Endothelial cell of umbilical vein (primary cell): ENCODE measurements around the gene ZNF768. TPM values are rescaled to one million over a fixed set of nuclear protein-coding genes. Genes with fewer than 3 reads are reported as not detected.

Experiments used
- BruUV-seq: library from RNA; stranded (reverse); fragments of 400-500 nt; replicated peaks from 2 replicates; lab custom pipeline; 2021; lab: Mats Ljungman, UMichigan
- CTCF ChIA-PET: fragments of 300-600, 350-600 bp; sonication (Branson Sonifier 250); formaldehyde crosslinking; loops from one replicate; lab custom pipeline; 2021; ENCODE audit warnings: antibody characterized with exemption, inconsistent platforms; lab: Charles Lee
- POLR2A ChIA-PET: fragments of 300-600, 350-600 bp; sonication (Branson Sonifier 250); formaldehyde crosslinking; loops from one replicate; lab custom pipeline; 2021; ENCODE audit warnings: antibody characterized with exemption, inconsistent platforms; lab: Charles Lee
- DNase-seq: peaks from one replicate; pipeline ENCODE4 v3.0.0-alpha.2; 2011; ENCODE audit warnings: low read depth, low spot score
- FAIRE-seq: peaks from 2 replicates; lab custom pipeline; 2011; peaks lifted over from hg19 to GRCh38; lab: Jason Lieb, UNC
- H2AFZ ChIP-seq: 2 replicates; pipeline ENCODE4 v1.6.0; 2012; ENCODE audit warnings: low read depth, low read length, control low read depth, inconsistent platforms
- H3K27ac ChIP-seq: 2 replicates; pipeline ENCODE4 v1.5.1; 2011; ENCODE audit warnings: low read depth, mild to moderate bottlenecking, control low read depth, low read length, moderate library complexity; ENCODE audit not compliant: insufficient read depth
- H3K27me3 ChIP-seq, 2 experiments: 2 replicates each; pipeline versions ENCODE4 v1.6.0 to v1.6.1; 2011; ENCODE audit warnings: low read length in 2 of 2, mixed read lengths in 1 of 2; ENCODE audit not compliant: control insufficient read depth in 2 of 2, insufficient read depth in 2 of 2
- H3K36me3 ChIP-seq, 2 experiments: 2 replicates in 1 of 2; 3 replicates in 1 of 2; pipeline ENCODE4 v1.5.1; 2011; ENCODE audit warnings: low read length in 2 of 2, mild to moderate bottlenecking in 1 of 2, moderate library complexity in 1 of 2; ENCODE audit not compliant: control insufficient read depth in 2 of 2, insufficient read depth in 2 of 2; ENCODE audit errors: extremely low read depth in 1 of 2
- H3K4me1 ChIP-seq: 3 replicates; pipeline ENCODE4 v1.5.1; 2011; ENCODE audit warnings: mild to moderate bottlenecking, low read length; ENCODE audit not compliant: control insufficient read depth, insufficient read depth; ENCODE audit errors: extremely low read depth
- H3K4me2 ChIP-seq: 2 replicates; pipeline ENCODE4 v1.6.1; 2011; ENCODE audit warnings: low read length, control low read depth, mixed read lengths; ENCODE audit not compliant: insufficient read depth
- H3K4me3 ChIP-seq, 3 experiments: fragments of 200-600 bp in 1 of 3; sonication (generic), shearing (Covaris generic) in 1 of 3; replicated peaks in 1 of 3; 2 replicates each; pipeline ENCODE4 v1.5.1; 2011 to 2016; ENCODE audit warnings: control low read depth in 3 of 3, low read length in 3 of 3, mild to moderate bottlenecking in 2 of 3, inconsistent platforms in 1 of 3, low read depth in 1 of 3, moderate library complexity in 1 of 3; ENCODE audit not compliant: insufficient read depth in 1 of 3
- H3K79me2 ChIP-seq: 2 replicates; pipeline ENCODE4 v1.6.0; 2012; ENCODE audit warnings: low read length, inconsistent platforms; ENCODE audit not compliant: control insufficient read depth, insufficient read depth
- H3K9ac ChIP-seq: replicated peaks from 2 replicates; pipeline ENCODE3; 2011; ENCODE audit warnings: low read length, control low read depth; ENCODE audit not compliant: insufficient read depth; ENCODE audit errors: extremely low read depth
- H3K9me1 ChIP-seq: replicated peaks from 3 replicates; pipeline ENCODE4 v1.6.0; 2011; ENCODE audit warnings: mild to moderate bottlenecking, low read length; ENCODE audit not compliant: control insufficient read depth, insufficient read depth; ENCODE audit errors: extremely low read depth
- H3K9me3 ChIP-seq: replicated peaks from 2 replicates; pipeline ENCODE4 v1.5.1; 2012; ENCODE audit warnings: low read length, inconsistent platforms; ENCODE audit not compliant: control insufficient read depth, insufficient read depth
- H4K20me1 ChIP-seq: replicated peaks from 2 replicates; pipeline ENCODE3; 2011; ENCODE audit warnings: mild to moderate bottlenecking, low read length; ENCODE audit not compliant: control insufficient read depth, insufficient read depth; ENCODE audit errors: extremely low read depth
- EZH2 ChIP-seq: IDR thresholded peaks from 2 replicates; pipeline ENCODE4 v1.6.1; 2012; ENCODE audit warnings: borderline replicate concordance, low read depth, mild to moderate bottlenecking, moderate library complexity, low read length, inconsistent platforms; ENCODE audit not compliant: severe bottlenecking
- FOS ChIP-seq: IDR thresholded peaks from 2 replicates; pipeline ENCODE4 v1.6.1; 2011; ENCODE audit warnings: mild to moderate bottlenecking, low read length, moderate library complexity, borderline replicate concordance; ENCODE audit not compliant: insufficient read depth
- GATA2 ChIP-seq: IDR thresholded peaks from 2 replicates; pipeline ENCODE4 v1.7.0; 2011; ENCODE audit warnings: low read depth, mild to moderate bottlenecking, moderate library complexity, mixed read lengths, low read length; ENCODE audit not compliant: insufficient read length, insufficient read depth
- JUN ChIP-seq: IDR thresholded peaks from 2 replicates; pipeline ENCODE4 v1.6.1; 2011; ENCODE audit warnings: borderline replicate concordance, low read depth; ENCODE audit not compliant: insufficient read length, insufficient read depth
- POLR2AphosphoS5 ChIP-seq: IDR thresholded peaks from 2 replicates; pipeline ENCODE4 v1.6.1; 2012; ENCODE audit warnings: low read depth, mild to moderate bottlenecking, control low read depth, low read length, moderate library complexity; ENCODE audit not compliant: insufficient read depth
- dilution Hi-C: fragments of 300-500 bp; cut with MboI; formaldehyde crosslinking; loops from one replicate; pipeline ENCODE4 v1.15.0; 2019; ENCODE audit warnings: low sequenced_read_pairs; ENCODE audit not compliant: extremely low pct_ligation_motif_present
- intact Hi-C: fragments of 100-400 bp; cut with micrococcal nuclease; formaldehyde crosslinking; loops from one replicate; pipeline ENCODE4 v1.10.0; 2022
- polyA plus RNA-seq, 4 experiments: library from polyadenylated mRNA; depleted of rRNA in 3 of 4; stranded (reverse) in 3 of 4; unstranded in 1 of 4; fragments of >200 nt; gene quantifications; 2 replicates each; pipeline versions ENCODE4 v1.2.1 to v1.2.3, GENCODE V29; 2011 to 2012; ENCODE audit warnings: missing spikeins in 1 of 4
- total RNA-seq: library from RNA; stranded (reverse); gene quantifications from 2 replicates; pipeline ENCODE4 v1.2.3, GENCODE V29; 2021
- TF ChIP-seq, protein P1 (sequence below): IDR thresholded peaks from 2 replicates; pipeline ENCODE4 v1.6.1; 2011; ENCODE audit not compliant: insufficient read depth, insufficient read length
- TF ChIP-seq, protein P2 (sequence below), 2 donors: IDR thresholded peaks; 1 replicate in 1 of 2; 2 replicates in 1 of 2; pipeline ENCODE4 v1.5.1; 2011; ENCODE audit warnings: low read length in 2 of 2, mild to moderate bottlenecking in 2 of 2, moderate library complexity in 2 of 2, control low read depth in 1 of 2, inconsistent platforms in 1 of 2, low read depth in 1 of 2; ENCODE audit not compliant: insufficient read depth in 1 of 2; ENCODE audit errors: extremely low read depth in 1 of 2

ZNF768 gene
- total and polyA plus RNA-seq, 2 donors (not counting 3 experiments of a cell fraction or from before 2014, with no cell fraction given), result 24.2 to 24.7 TPM

- H3K4me1 ChIP-seq, result peaks cover 9% of the 10 kb centered on the region
- no peaks in the 10 kb centered on the region for H3K9me1 ChIP-seq
- no peak for DNase-seq
- H3K9me3 ChIP-seq, result no peaks in the 10 kb centered on the region
- no peak overlapping the region for H3K27ac ChIP-seq
- H3K4me3 ChIP-seq, result no peak overlapping the region
- dilution Hi-C loops (no loop called here), intact Hi-C loops (loop anchor here (5.0 kb wide), 1 partner anchor 44 kb away; the partner anchor contains the start of gene SEPHS2)
- no peaks in the 10 kb centered on the region for H3K79me2 ChIP-seq
- H3K27me3 ChIP-seq, result no peaks in the 10 kb centered on the region
- ChIA-PET POLR2A (no interaction called here), CTCF (interaction anchor here (0.7 to 1.3 kb wide), 7 partner anchors 12 to 107 kb away, joined by 3 to 7 read pairs (median 4); no protein-coding TSS in a partner anchor)
- no peaks in the 10 kb centered on the region for H4K20me1 ChIP-seq
- TF ChIP-seq GATA2, result no peak
- TF ChIP-seq EZH2, result no peak
- no peak for TF ChIP-seq JUN
- TF ChIP-seq, protein P1, sequence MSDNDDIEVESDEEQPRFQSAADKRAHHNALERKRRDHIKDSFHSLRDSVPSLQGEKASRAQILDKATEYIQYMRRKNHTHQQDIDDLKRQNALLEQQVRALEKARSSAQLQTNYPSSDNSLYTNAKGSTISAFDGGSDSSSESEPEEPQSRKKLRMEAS, result no peak
- TF ChIP-seq FOS, result no peak
- TF ChIP-seq POLR2AphosphoS5, result no peak
- TF ChIP-seq, protein P2, sequence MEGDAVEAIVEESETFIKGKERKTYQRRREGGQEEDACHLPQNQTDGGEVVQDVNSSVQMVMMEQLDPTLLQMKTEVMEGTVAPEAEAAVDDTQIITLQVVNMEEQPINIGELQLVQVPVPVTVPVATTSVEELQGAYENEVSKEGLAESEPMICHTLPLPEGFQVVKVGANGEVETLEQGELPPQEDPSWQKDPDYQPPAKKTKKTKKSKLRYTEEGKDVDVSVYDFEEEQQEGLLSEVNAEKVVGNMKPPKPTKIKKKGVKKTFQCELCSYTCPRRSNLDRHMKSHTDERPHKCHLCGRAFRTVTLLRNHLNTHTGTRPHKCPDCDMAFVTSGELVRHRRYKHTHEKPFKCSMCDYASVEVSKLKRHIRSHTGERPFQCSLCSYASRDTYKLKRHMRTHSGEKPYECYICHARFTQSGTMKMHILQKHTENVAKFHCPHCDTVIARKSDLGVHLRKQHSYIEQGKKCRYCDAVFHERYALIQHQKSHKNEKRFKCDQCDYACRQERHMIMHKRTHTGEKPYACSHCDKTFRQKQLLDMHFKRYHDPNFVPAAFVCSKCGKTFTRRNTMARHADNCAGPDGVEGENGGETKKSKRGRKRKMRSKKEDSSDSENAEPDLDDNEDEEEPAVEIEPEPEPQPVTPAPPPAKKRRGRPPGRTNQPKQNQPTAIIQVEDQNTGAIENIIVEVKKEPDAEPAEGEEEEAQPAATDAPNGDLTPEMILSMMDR (IDR thresholded peaks at IDR 0.05; ENCODE audit: extremely low read depth in 1 of 2, insufficient read depth in 1 of 2, low read depth in 1 of 2, low read length in 2 of 2), result no peak
- no peak overlapping the region for H2AFZ ChIP-seq
- H3K9ac ChIP-seq, result no peak overlapping the region
- no peak for FAIRE-seq
- no TSS peak for BruUV-seq
- H3K36me3 ChIP-seq, result no peaks in the 10 kb centered on the region
- H3K4me2 ChIP-seq, result no peak overlapping the region
Measured at GRCh38 chr16:30491229-30491628, 35.1 kb downstream of the ZNF768 start.
